PC-3 (cell line): Measurements from ENCODE around the gene TCF7. TPM values are rescaled to one million over a fixed set of nuclear protein-coding genes. Genes with fewer than 3 reads are reported as not detected.

ENCODE experiments used
- ATAC-seq: fragments of 200-7000 bp; cut with Tn5 transposase; 2 replicates; pipeline ENCODE4 v1.9.1; 2020; ENCODE audit warnings: mild to moderate bottlenecking, moderate library complexity
- BruUV-seq: library from RNA; stranded (reverse); fragments of 400-500 nt; replicated peaks from 2 replicates; lab custom pipeline; 2021; lab: Mats Ljungman, UMichigan
- CTCF ChIA-PET: fragments of 300-600 bp; sonication (Branson Sonifier 250); formaldehyde crosslinking; loops from one replicate; lab custom pipeline; 2022; ENCODE audit warnings: antibody characterized with exemption; lab: Charles Lee
- POLR2A ChIA-PET: fragments of 300-600 bp; sonication (Branson Sonifier 250); formaldehyde crosslinking; loops from one replicate; lab custom pipeline; 2022; ENCODE audit warnings: antibody characterized with exemption; ENCODE audit not compliant: unreplicated experiment; lab: Charles Lee
- DNase-seq: peaks from one replicate; pipeline ENCODE4 v3.0.0-alpha.2; 2015
- H2AFZ ChIP-seq: fragments of 300-600 bp; sonication (generic); 2 replicates; pipeline ENCODE4 v1.6.0; 2016; ENCODE audit warnings: antibody characterized with exemption, low read length
- H3F3A ChIP-seq: fragments of 300-600 bp; sonication (generic); one replicate; pipeline ENCODE4 v1.6.0; 2017; ENCODE audit warnings: antibody characterized with exemption, low read length, control low read depth, mild to moderate bottlenecking; ENCODE audit not compliant: unreplicated experiment
- H3K27ac ChIP-seq: fragments of 300-600 bp; sonication (generic); 2 replicates; pipeline ENCODE4 v1.5.1; 2016; ENCODE audit warnings: mild to moderate bottlenecking, low read length
- H3K27me3 ChIP-seq: fragments of 300-600 bp; sonication (generic); 2 replicates; pipeline ENCODE4 v1.6.1; 2016; ENCODE audit warnings: low read length, mixed read lengths
- H3K36me3 ChIP-seq: fragments of 300-600 bp; sonication (generic); 2 replicates; pipeline ENCODE4 v1.6.1; 2016; ENCODE audit warnings: low read depth, mixed run types, low read length, mixed read lengths
- H3K4me1 ChIP-seq: fragments of 300-600 bp; sonication (generic); 2 replicates; pipeline ENCODE4 v1.5.1; 2016; ENCODE audit warnings: low read length; ENCODE audit not compliant: insufficient read depth
- H3K4me2 ChIP-seq: fragments of 300-600 bp; sonication (generic); 2 replicates; pipeline ENCODE4 v1.6.0; 2016; ENCODE audit warnings: low read length
- H3K4me3 ChIP-seq: fragments of 300-600 bp; sonication (generic); 2 replicates; pipeline ENCODE4 v1.5.1; 2016; ENCODE audit warnings: mild to moderate bottlenecking, low read length, mixed read lengths
- H3K79me2 ChIP-seq: fragments of 300-600 bp; sonication (generic); 2 replicates; pipeline ENCODE4 v1.6.1; 2017; ENCODE audit warnings: low read length, mixed read lengths
- H3K9ac ChIP-seq: fragments of 300-600 bp; sonication (generic); 2 replicates; pipeline ENCODE4 v1.6.0; 2016; ENCODE audit warnings: mild to moderate bottlenecking, low read length
- H3K9me2 ChIP-seq: fragments of 300-600 bp; sonication (generic); replicated peaks from 2 replicates; pipeline ENCODE4 v1.6.1; 2016; ENCODE audit warnings: mixed run types, low read length, mixed read lengths
- H3K9me3 ChIP-seq: fragments of 300-600 bp; sonication (generic); 2 replicates; pipeline ENCODE4 v1.6.1; 2016; ENCODE audit warnings: low read length, mixed read lengths
- H4K20me1 ChIP-seq: fragments of 300-600 bp; sonication (generic); 2 replicates; pipeline ENCODE4 v1.6.1; 2016; ENCODE audit warnings: low read length, mixed read lengths
- EZH2 ChIP-seq: fragments of 300-600 bp; sonication (generic); IDR thresholded peaks from one replicate; pipeline ENCODE4 v1.6.1; 2017; ENCODE audit warnings: antibody characterized with exemption, mild to moderate bottlenecking, low read length; ENCODE audit not compliant: unreplicated experiment
- EZH2phosphoT487 ChIP-seq: fragments of 300-600 bp; sonication (generic); IDR thresholded peaks from 2 replicates; pipeline ENCODE4 v1.6.1; 2018; ENCODE audit warnings: mild to moderate bottlenecking, antibody characterized with exemption, low read length, borderline replicate concordance
- intact Hi-C: fragments of 100-400 bp; cut with micrococcal nuclease; formaldehyde crosslinking; loops from 2 replicates; pipeline ENCODE4 v1.9.0; 2023
- total RNA-seq: library from RNA; depleted of rRNA; stranded (reverse); fragments of >200 nt; gene quantifications from 2 replicates; pipeline ENCODE4 v1.2.3, GENCODE V29; 2014
- TF ChIP-seq, protein P1 (sequence below): fragments of 300-600 bp; sonication (generic); conservative IDR thresholded peaks from 2 replicates; pipeline ENCODE4 v1.5.1; 2017; ENCODE audit warnings: antibody characterized with exemption, low read depth, mild to moderate bottlenecking, low read length

The TCF7 gene
- total RNA-seq, 1 experiment from 2014 or later, result 3.9 TPM

GRCh38 chr5:134139377-134139851 lies 24.9 kb downstream of the TCF7 start:
- H3K27me3 ChIP-seq, result no peaks in the 10 kb centered on the region
- no peaks in the 10 kb centered on the region for H3K9me3 ChIP-seq
- ChIA-PET POLR2A (no interaction called here), CTCF (interaction anchor here (1.5 kb wide), 1 partner anchor 100 kb away, joined by 5 read pairs; no protein-coding TSS in a partner anchor)
- ATAC-seq (no peak), DNase-seq (no peak)
- no peak overlapping the region for H3K9ac ChIP-seq
- H3K4me2 ChIP-seq, result no peak overlapping the region
- H2AFZ ChIP-seq, result no peak overlapping the region
- TF ChIP-seq EZH2phosphoT487, result no peak
- BruUV-seq, result no TSS peak
- no peaks in the 10 kb centered on the region for H3F3A ChIP-seq
- H3K4me1 ChIP-seq, result peaks cover 22% of the 10 kb centered on the region
- no peaks in the 10 kb centered on the region for H3K9me2 ChIP-seq
- intact Hi-C loops, result no loop called here
- H3K36me3 ChIP-seq, result peaks cover 8% of the 10 kb centered on the region; the same call in 1 of the 2 replicates
- H4K20me1 ChIP-seq, result no peaks in the 10 kb centered on the region
- H3K4me3 ChIP-seq, result no peak overlapping the region
- H3K27ac ChIP-seq, result peak overlapping the region; percentile 90
- peaks cover 14% of the 10 kb centered on the region; the same call in 1 of the 2 replicates for H3K79me2 ChIP-seq

GRCh38 chr5:134139891-134140469 lies 25.5 kb downstream of the TCF7 start:
- H3K9me2 ChIP-seq, result no peaks in the 10 kb centered on the region
- intact Hi-C loops, result loop anchor here (1.0 to 2.0 kb wide), 2 partner anchors 37 to 101 kb away; no protein-coding TSS in a partner anchor
- CTCF ChIA-PET, result interaction anchor here (0.6 to 2.6 kb wide), 3 partner anchors 16 to 100 kb away, joined by 3 to 21 read pairs (median 3); no protein-coding TSS in a partner anchor
- DNase-seq (no peak), ATAC-seq (no peak)
- H3K9me3 ChIP-seq, result no peaks in the 10 kb centered on the region
- no peak overlapping the region for H3K27ac ChIP-seq
- no peak for TF ChIP-seq EZH2
- TF ChIP-seq EZH2phosphoT487, result no peak
- TF ChIP-seq, protein P1, sequence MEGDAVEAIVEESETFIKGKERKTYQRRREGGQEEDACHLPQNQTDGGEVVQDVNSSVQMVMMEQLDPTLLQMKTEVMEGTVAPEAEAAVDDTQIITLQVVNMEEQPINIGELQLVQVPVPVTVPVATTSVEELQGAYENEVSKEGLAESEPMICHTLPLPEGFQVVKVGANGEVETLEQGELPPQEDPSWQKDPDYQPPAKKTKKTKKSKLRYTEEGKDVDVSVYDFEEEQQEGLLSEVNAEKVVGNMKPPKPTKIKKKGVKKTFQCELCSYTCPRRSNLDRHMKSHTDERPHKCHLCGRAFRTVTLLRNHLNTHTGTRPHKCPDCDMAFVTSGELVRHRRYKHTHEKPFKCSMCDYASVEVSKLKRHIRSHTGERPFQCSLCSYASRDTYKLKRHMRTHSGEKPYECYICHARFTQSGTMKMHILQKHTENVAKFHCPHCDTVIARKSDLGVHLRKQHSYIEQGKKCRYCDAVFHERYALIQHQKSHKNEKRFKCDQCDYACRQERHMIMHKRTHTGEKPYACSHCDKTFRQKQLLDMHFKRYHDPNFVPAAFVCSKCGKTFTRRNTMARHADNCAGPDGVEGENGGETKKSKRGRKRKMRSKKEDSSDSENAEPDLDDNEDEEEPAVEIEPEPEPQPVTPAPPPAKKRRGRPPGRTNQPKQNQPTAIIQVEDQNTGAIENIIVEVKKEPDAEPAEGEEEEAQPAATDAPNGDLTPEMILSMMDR, result no peak
- no peaks in the 10 kb centered on the region for H3F3A ChIP-seq
- no peaks in the 10 kb centered on the region for H3K27me3 ChIP-seq
- H3K36me3 ChIP-seq, result peaks cover 13% of the 10 kb centered on the region; the same call in 1 of the 2 replicates
- no TSS peak for BruUV-seq
- H3K4me3 ChIP-seq, result no peak overlapping the region
- POLR2A ChIA-PET, result no interaction called here
- peaks cover 3% of the 10 kb centered on the region; the same call in 1 of the 2 replicates for H4K20me1 ChIP-seq
- peaks cover 18% of the 10 kb centered on the region; the same call in 1 of the 2 replicates for H3K79me2 ChIP-seq
- no peak overlapping the region for H3K9ac ChIP-seq
- no peak overlapping the region for H3K4me2 ChIP-seq
- H2AFZ ChIP-seq, result no peak overlapping the region
- peaks cover 22% of the 10 kb centered on the region for H3K4me1 ChIP-seq

DNA sequence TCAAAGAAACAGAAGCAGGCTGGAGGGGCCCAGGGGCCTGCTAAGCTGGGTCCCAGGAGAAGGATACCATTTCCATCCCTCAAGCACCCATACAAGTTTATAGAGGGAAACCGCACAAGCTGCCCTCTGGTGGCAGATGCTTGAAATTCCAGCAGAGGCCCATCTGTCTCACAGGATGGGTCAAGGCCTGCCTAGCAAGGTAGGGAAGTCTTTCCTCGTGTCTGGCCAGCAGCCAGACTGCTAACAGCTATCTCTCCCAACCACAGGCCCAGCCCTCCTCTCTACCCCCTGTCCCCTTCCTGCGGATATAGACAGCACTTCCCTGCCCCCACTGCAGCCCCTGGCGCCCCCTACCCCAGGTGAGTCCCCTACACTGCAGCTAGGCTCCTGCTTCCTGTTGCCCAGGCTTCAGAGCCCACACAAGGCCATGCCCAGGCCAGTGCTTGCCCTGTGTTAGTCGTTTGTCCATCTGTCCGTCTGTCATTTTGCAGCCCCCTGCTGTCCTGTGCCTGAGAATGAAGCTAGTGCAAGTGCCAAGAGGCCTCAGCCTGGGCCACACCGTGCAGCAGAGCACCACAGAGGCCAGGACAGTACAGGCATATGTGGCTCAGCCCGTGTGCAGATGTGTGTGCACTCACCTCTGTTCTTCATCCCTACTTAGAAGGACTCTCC lies 26.2 kb downstream of the TCF7 start:
- Histone ChIP-seq H3K27me3 (no peaks in the 10 kb centered on the region), H2AFZ (no peak overlapping the region), H3K4me1 (peaks cover 22% of the 10 kb centered on the region), H3K79me2 (peaks cover 22% of the 10 kb centered on the region; the same call in 1 of the 2 replicates), H3K9ac (no peak overlapping the region), H3F3A (no peaks in the 10 kb centered on the region), H3K36me3 (peaks cover 16% of the 10 kb centered on the region), H3K4me2 (no peak overlapping the region), H3K9me3 (no peaks in the 10 kb centered on the region), H4K20me1 (peaks cover 5% of the 10 kb centered on the region; the same call in 1 of the 2 replicates), H3K9me2 (no peaks in the 10 kb centered on the region), H3K27ac (0 out of 2 replicates have a peak overlapping the region, but pooled peaks have one; percentile 16), H3K4me3 (no peak overlapping the region)
- POLR2A ChIA-PET, result no interaction called here
- CTCF ChIA-PET, result interaction anchor here (0.6 to 2.6 kb wide), 4 partner anchors 16 to 114 kb away, joined by 3 to 21 read pairs (median 4); no protein-coding TSS in a partner anchor
- TF ChIP-seq, protein P1, result peak; percentile 68
- no peak for TF ChIP-seq EZH2
- intact Hi-C loops, result loop anchor here (1.0 to 2.0 kb wide), 2 partner anchors 38 to 101 kb away; no protein-coding TSS in a partner anchor
- ATAC-seq (peak; percentile 77), DNase-seq (peak; percentile 88)
- no TSS peak for BruUV-seq
